Activated CD4-positive, alpha-beta T cell treated with anti-CD3 and anti-CD28 coated beads, Interleukin-2, amount 50 U/mL, for 16 hours (primary cell): ENCODE results near the gene RTL1.

Source experiments
- DNase-seq: peaks from one replicate; pipeline ENCODE4 v3.0.0-alpha.2; 2020

The RTL1 gene

GRCh38 chr14:100903672-100904185 is at the start of gene RTL1:
Gene RTL1 (minus strand): TSS chr14:100903722. CDS start chr14:100884788, 18,934 bp downstream.
- no peak for DNase-seq

- DNase-seq = no peak
Observed at GRCh38 chr14:100950024-100950423, 46.5 kb upstream of the RTL1 start.

- DNase-seq = no peak
Observed at GRCh38 chr14:100944052-100944451, 40.5 kb upstream of the RTL1 start.

- no peak for DNase-seq
Observed at GRCh38 chr14:100930270-100930669, 26.7 kb upstream of the RTL1 start.

GRCh38 chr14:100915560-100915959 is 12.0 kb upstream of the RTL1 start:
- no peak for DNase-seq

- no peak for DNase-seq
Observed at GRCh38 chr14:100914597-100915021, 11.1 kb upstream of the RTL1 start.

GRCh38 chr14:100911665-100912316 is 8.3 kb upstream of the RTL1 start:
- DNase-seq = no peak

- DNase-seq = no peak
Observed at GRCh38 chr14:100910888-100911664, 7.6 kb upstream of the RTL1 start.

- DNase-seq = no peak
Observed at GRCh38 chr14:100909439-100909838, 5.9 kb upstream of the RTL1 start.

- DNase-seq = no peak
Observed at GRCh38 chr14:100907240-100907639, 3.7 kb upstream of the RTL1 start.

GRCh38 chr14:100906420-100906819 is 2.9 kb upstream of the RTL1 start:
- DNase-seq = no peak

- no peak for DNase-seq
Observed at GRCh38 chr14:100905166-100905565, 1.6 kb upstream of the RTL1 start.

GRCh38 chr14:100904307-100905087 is 975 bp upstream of the RTL1 start:
- no peak for DNase-seq

GRCh38 chr14:100903134-100903468 is 421 bp downstream of the RTL1 start:
- DNase-seq = no peak

GRCh38 chr14:100902295-100903133 is 1.0 kb downstream of the RTL1 start:
- DNase-seq = no peak

GRCh38 chr14:100901391-100902183 is 1.9 kb downstream of the RTL1 start:
- no peak for DNase-seq

GRCh38 chr14:100900837-100901390 is 2.6 kb downstream of the RTL1 start:
- peak; percentile 36 for DNase-seq

GRCh38 chr14:100899884-100900771 is 3.4 kb downstream of the RTL1 start:
- no peak for DNase-seq

- no peak for DNase-seq
Observed at GRCh38 chr14:100898935-100899883, 4.3 kb downstream of the RTL1 start.
